H9 (cell line): ENCODE results near the gene FADS3. TPM values are rescaled to one million over a fixed set of nuclear protein-coding genes. Genes with fewer than 3 reads are reported as not detected.

ENCODE experiments used
- DNase-seq: peaks from one replicate; pipeline ENCODE4 v3.0.0-alpha.2; 2017
- H2AFZ ChIP-seq: one replicate; pipeline ENCODE4 v1.6.1; 2013; ENCODE audit warnings: mild to moderate bottlenecking, low read length, control low read depth, moderate library complexity
- H2AK5ac ChIP-seq: 2 replicates; pipeline ENCODE4 v1.6.1; 2013; ENCODE audit warnings: low read length, control low read depth, mixed read lengths; ENCODE audit not compliant: insufficient read length
- H2BK120ac ChIP-seq: one replicate; pipeline ENCODE4 v1.6.1; 2013; ENCODE audit warnings: low read depth, mild to moderate bottlenecking, low read length, control low read depth, inconsistent platforms; ENCODE audit not compliant: poor library complexity, severe bottlenecking
- H2BK12ac ChIP-seq: 2 replicates; pipeline ENCODE4 v1.6.1; 2013; ENCODE audit warnings: low read length, control low read depth, mixed read lengths, low read depth; ENCODE audit not compliant: insufficient read length
- H2BK15ac ChIP-seq: 2 replicates; pipeline ENCODE4 v1.6.1; 2013; ENCODE audit warnings: low read depth, low read length, control low read depth
- H2BK20ac ChIP-seq: one replicate; pipeline ENCODE4 v1.6.1; 2013; ENCODE audit warnings: low read depth, mild to moderate bottlenecking, low read length, control low read depth, inconsistent platforms; ENCODE audit not compliant: poor library complexity, severe bottlenecking
- H2BK5ac ChIP-seq: 2 replicates; pipeline ENCODE4 v1.6.1; 2013; ENCODE audit warnings: low read length, control low read depth, mixed read lengths; ENCODE audit not compliant: insufficient read length
- H3K14ac ChIP-seq: 2 replicates; pipeline ENCODE4 v1.6.1; 2013; ENCODE audit warnings: low read length, control low read depth; ENCODE audit not compliant: insufficient read depth
- H3K18ac ChIP-seq: 2 replicates; pipeline ENCODE4 v1.6.1; 2013; ENCODE audit warnings: low read depth, mild to moderate bottlenecking, mixed read lengths, low read length, control low read depth; ENCODE audit not compliant: insufficient read length
- H3K23ac ChIP-seq: 2 replicates; pipeline ENCODE4 v1.6.1; 2013; ENCODE audit warnings: low read length, control low read depth, mixed read lengths, low read depth; ENCODE audit not compliant: insufficient read length
- H3K23me2 ChIP-seq: 2 replicates; pipeline ENCODE4 v1.6.1; 2013; ENCODE audit warnings: low read depth, mild to moderate bottlenecking, mixed read lengths, low read length, control low read depth; ENCODE audit not compliant: insufficient read length, poor library complexity, severe bottlenecking
- H3K27ac ChIP-seq: 2 replicates; pipeline ENCODE4 v1.5.1; 2013; ENCODE audit warnings: low read length, control low read depth, mixed read lengths, low read depth; ENCODE audit not compliant: insufficient read length
- H3K27me3 ChIP-seq: 2 replicates; pipeline ENCODE4 v1.6.1; 2013; ENCODE audit warnings: low read length, control low read depth, inconsistent platforms; ENCODE audit not compliant: insufficient read depth
- H3K4ac ChIP-seq: 2 replicates; pipeline ENCODE4 v1.6.1; 2013; ENCODE audit warnings: low read depth, mild to moderate bottlenecking, control low read depth, inconsistent platforms, low read length, moderate library complexity
- H3K4me1 ChIP-seq: 2 replicates; pipeline ENCODE4 v1.6.1; 2013; ENCODE audit warnings: low read length, control low read depth, inconsistent platforms; ENCODE audit not compliant: insufficient read depth
- H3K4me2 ChIP-seq: 2 replicates; pipeline ENCODE4 v1.6.1; 2013; ENCODE audit warnings: low read length, control low read depth, mixed read lengths; ENCODE audit not compliant: insufficient read length, insufficient read depth
- H3K56ac ChIP-seq: 2 replicates; pipeline ENCODE4 v1.6.1; 2013; ENCODE audit warnings: low read depth, mild to moderate bottlenecking, mixed read lengths, low read length, control low read depth; ENCODE audit not compliant: insufficient read length
- H3K79me1 ChIP-seq: 2 replicates; pipeline ENCODE4 v1.6.1; 2013; ENCODE audit warnings: low read depth, mild to moderate bottlenecking, moderate library complexity, low read length, control low read depth, inconsistent platforms; ENCODE audit not compliant: insufficient read depth, poor library complexity, severe bottlenecking
- H3K79me2 ChIP-seq: 2 replicates; pipeline ENCODE4 v1.6.1; 2013; ENCODE audit warnings: low read length, control low read depth, inconsistent platforms; ENCODE audit not compliant: insufficient read depth
- H3K9ac ChIP-seq: 2 replicates; pipeline ENCODE4 v1.6.1; 2013; ENCODE audit warnings: low read length, control low read depth, mixed read lengths; ENCODE audit not compliant: insufficient read length; ENCODE audit errors: extremely low read depth
- H3K9me3 ChIP-seq: one replicate; pipeline ENCODE4 v1.6.1; 2013; ENCODE audit warnings: low read depth, low read length, inconsistent platforms; ENCODE audit not compliant: control insufficient read depth
- H3T11ph ChIP-seq: one replicate; pipeline ENCODE4 v1.6.1; 2013; ENCODE audit warnings: mild to moderate bottlenecking, low read length, control low read depth, inconsistent platforms
- H4K20me1 ChIP-seq: one replicate; pipeline ENCODE4 v1.6.1; 2013; ENCODE audit not compliant: control insufficient read depth, insufficient read length, insufficient read depth
- H4K5ac ChIP-seq: 2 replicates; pipeline ENCODE4 v1.6.1; 2013; ENCODE audit warnings: low read depth, mild to moderate bottlenecking, mixed read lengths, low read length, control low read depth; ENCODE audit not compliant: insufficient read length
- H4K8ac ChIP-seq: replicated peaks from 2 replicates; pipeline ENCODE4 v1.6.1; 2013; ENCODE audit warnings: low read length, control low read depth, mixed read lengths, low read depth; ENCODE audit not compliant: insufficient read length
- H4K91ac ChIP-seq: 2 replicates; pipeline ENCODE4 v1.6.1; 2013; ENCODE audit warnings: low read depth, mild to moderate bottlenecking, moderate library complexity, mixed read lengths, low read length, control low read depth; ENCODE audit not compliant: insufficient read length
- H3K27ac Mint-ChIP-seq, 3 experiments: 2 replicates in 2 of 3; 3 replicates in 1 of 3; pipeline ENCODE4 v1.8.0; 2020 to 2021; ENCODE audit warnings: mixed read lengths in 3 of 3, mild to moderate bottlenecking in 1 of 3, moderate library complexity in 1 of 3
- H3K27me3 Mint-ChIP-seq: 2 replicates; pipeline ENCODE4 v1.8.0; 2021; ENCODE audit warnings: low read depth, mild to moderate bottlenecking, moderate library complexity, mixed read lengths
- H3K36me3 Mint-ChIP-seq, 3 experiments: 2 replicates in 2 of 3; 3 replicates in 1 of 3; pipeline ENCODE4 v1.8.0; 2020 to 2021; ENCODE audit warnings: low read depth in 3 of 3, mixed read lengths in 3 of 3; ENCODE audit not compliant: insufficient read depth in 1 of 3
- H3K4me1 Mint-ChIP-seq, 2 experiments: 2 replicates each; pipeline ENCODE4 v1.8.0; 2020; ENCODE audit warnings: mixed read lengths in 2 of 2
- H3K4me3 Mint-ChIP-seq, 2 experiments: 2 replicates in 1 of 2; 3 replicates in 1 of 2; pipeline ENCODE4 v1.8.0; 2020 to 2021; ENCODE audit warnings: mild to moderate bottlenecking in 2 of 2, mixed read lengths in 2 of 2, moderate library complexity in 1 of 2
- H3K9me3 Mint-ChIP-seq, 2 experiments: 2 replicates in 1 of 2; 3 replicates in 1 of 2; pipeline ENCODE4 v1.8.0; 2020; ENCODE audit warnings: mild to moderate bottlenecking in 2 of 2, mixed read lengths in 2 of 2, moderate library complexity in 1 of 2
- WGBS: extraction: QIAGEN DNeasy Blood & Tissue Kit; methylation state at CpG from one replicate; pipeline ENCODE4 v1.1.7; 2013; ENCODE audit warnings: missing lambda C conversion rate, low lambda C conversion rate, mixed read lengths; ENCODE audit not compliant: insufficient read length; ENCODE audit errors: extremely low coverage; 5-methylcytosine and 5-hydroxymethylcytosine counted together
- total RNA-seq: library from RNA; stranded (reverse); gene quantifications from 2 replicates; pipeline ENCODE4 v1.2.1, GENCODE V29; 2021
- TF ChIP-seq, protein P1 (sequence below): fragments of 200-600 bp; sonication (generic); conservative IDR thresholded peaks from 3 replicates; pipeline ENCODE4 v1.8.0; 2021; ENCODE audit warnings: antibody characterized with exemption, mild to moderate bottlenecking

The FADS3 gene
- total RNA-seq, 1 experiment from 2014 or later, result 34.9 TPM

DNA sequence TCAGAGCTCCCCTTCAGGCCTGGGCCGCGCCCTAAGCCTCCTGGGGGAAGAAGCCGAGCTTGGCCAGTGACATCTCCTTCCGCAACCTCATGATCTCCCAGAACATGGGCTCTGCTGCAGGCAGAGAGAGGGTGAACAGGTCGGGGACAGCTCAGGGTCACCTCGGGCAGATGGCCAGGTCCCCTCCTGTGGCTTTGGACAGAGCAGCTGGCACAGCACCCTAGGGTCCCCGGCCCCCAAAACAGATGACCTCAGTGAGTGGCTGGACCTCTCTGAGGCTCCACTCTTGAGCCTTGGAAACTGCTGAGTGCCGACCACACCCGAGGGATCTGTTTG lies 6.9 kb upstream of the FADS3 start:
- H2AFZ ChIP-seq, result no peak overlapping the region
- no peak overlapping the region for H2AK5ac ChIP-seq
- no peak overlapping the region for H3K23ac ChIP-seq
- H3K79me1 ChIP-seq, result no peaks in the 10 kb centered on the region
- no peaks in the 10 kb centered on the region for H3K4me1 ChIP-seq
- H3T11ph ChIP-seq, result no peak overlapping the region
- no peak overlapping the region for H3K9ac ChIP-seq
- H4K8ac ChIP-seq, result no peak overlapping the region
- H3K18ac ChIP-seq, result no peak overlapping the region
- Mint-ChIP-seq H3K36me3 (no peaks in the 10 kb centered on the region), H3K27ac (no peak overlapping the region), H3K4me3 (no peak overlapping the region), H3K9me3 (no peaks in the 10 kb centered on the region), H3K4me1 (peaks cover 0 to 27% of the 10 kb centered on the region in 2 experiments; a peak in 3 of 4 replicates), H3K27me3 (peaks cover 4% of the 10 kb centered on the region)
- no peak overlapping the region for H2BK20ac ChIP-seq
- no peak overlapping the region for H3K56ac ChIP-seq
- no peak overlapping the region for H4K5ac ChIP-seq
- no peak overlapping the region for H2BK5ac ChIP-seq
- no peaks in the 10 kb centered on the region for H3K79me2 ChIP-seq
- H3K4me2 ChIP-seq, result no peak overlapping the region
- WGBS, result no CpG with 5 or more reads among the region's 9 CpGs
- no peak for DNase-seq
- H3K27me3 ChIP-seq, result no peaks in the 10 kb centered on the region
- TF ChIP-seq, protein P1, sequence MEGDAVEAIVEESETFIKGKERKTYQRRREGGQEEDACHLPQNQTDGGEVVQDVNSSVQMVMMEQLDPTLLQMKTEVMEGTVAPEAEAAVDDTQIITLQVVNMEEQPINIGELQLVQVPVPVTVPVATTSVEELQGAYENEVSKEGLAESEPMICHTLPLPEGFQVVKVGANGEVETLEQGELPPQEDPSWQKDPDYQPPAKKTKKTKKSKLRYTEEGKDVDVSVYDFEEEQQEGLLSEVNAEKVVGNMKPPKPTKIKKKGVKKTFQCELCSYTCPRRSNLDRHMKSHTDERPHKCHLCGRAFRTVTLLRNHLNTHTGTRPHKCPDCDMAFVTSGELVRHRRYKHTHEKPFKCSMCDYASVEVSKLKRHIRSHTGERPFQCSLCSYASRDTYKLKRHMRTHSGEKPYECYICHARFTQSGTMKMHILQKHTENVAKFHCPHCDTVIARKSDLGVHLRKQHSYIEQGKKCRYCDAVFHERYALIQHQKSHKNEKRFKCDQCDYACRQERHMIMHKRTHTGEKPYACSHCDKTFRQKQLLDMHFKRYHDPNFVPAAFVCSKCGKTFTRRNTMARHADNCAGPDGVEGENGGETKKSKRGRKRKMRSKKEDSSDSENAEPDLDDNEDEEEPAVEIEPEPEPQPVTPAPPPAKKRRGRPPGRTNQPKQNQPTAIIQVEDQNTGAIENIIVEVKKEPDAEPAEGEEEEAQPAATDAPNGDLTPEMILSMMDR, result no peak
- no peak overlapping the region for H4K91ac ChIP-seq
- H3K4ac ChIP-seq, result no peak overlapping the region
- no peaks in the 10 kb centered on the region for H3K9me3 ChIP-seq
- H3K14ac ChIP-seq, result no peak overlapping the region
- H3K23me2 ChIP-seq, result no peaks in the 10 kb centered on the region
- H4K20me1 ChIP-seq, result no peaks in the 10 kb centered on the region
- no peak overlapping the region for H2BK12ac ChIP-seq
- no peak overlapping the region for H2BK15ac ChIP-seq
- no peak overlapping the region for H2BK120ac ChIP-seq
- H3K27ac ChIP-seq, result no peak overlapping the region
